ENCODE measurements around the gene ACSL1. TPM values are rescaled to one million over a fixed set of nuclear protein-coding genes. Genes with fewer than 3 reads are reported as not detected.
A peak's percentile ranks its signal among the peaks of the same experiment; 100 is the strongest.
"Not testable (repeated sequence)": the region's sequence is repeated elsewhere in the genome, so short reads cannot be mapped to it uniquely, and the experiment has no call there.

Gene ACSL1
- total RNA-seq, 2 experiments from 2014 or later: 12.4 to 12.5 TPM

- Histone ChIP-seq H3K36me3 (ENCODE audit: insufficient read depth, low read length) (peaks cover 22% of the 10 kb centered on the region), H3K9me3 (ENCODE audit: control insufficient read depth in 1 of 2, insufficient read depth in 1 of 2, low read length in 2 of 2) (no peaks in the 10 kb centered on the region), H3K27me3 (ENCODE audit: control insufficient read depth in 1 of 2, insufficient read depth in 2 of 2, low read length in 2 of 2) (no peaks in the 10 kb centered on the region), H3K4me1 (ENCODE audit: insufficient read depth, low read length) (peaks cover 2% of the 10 kb centered on the region), H3K27ac (ENCODE audit: low read depth in 1 of 2, low read length in 2 of 2) (no peak overlapping the region), H3K4me3 (ENCODE audit: low read length) (no peak overlapping the region)
- H3K4me3 Mint-ChIP-seq: no peak overlapping the region
- no peak overlapping the region for H3K27ac Mint-ChIP-seq
- no peak for DNase-seq
- H3K36me3 Mint-ChIP-seq (ENCODE audit: low read depth): peaks cover 50% of the 10 kb centered on the region
- POLR2A ChIA-PET: no interaction called here
- TF ChIP-seq CTCF (IDR thresholded peaks at IDR 0.05): no peak
- CTCF ChIA-PET: no interaction called here
- ATAC-seq (ENCODE audit: poor library complexity): no peak
- no peaks in the 10 kb centered on the region for H3K27me3 Mint-ChIP-seq
- no peaks in the 10 kb centered on the region for H3K9me3 Mint-ChIP-seq
- peaks cover 16% of the 10 kb centered on the region for H3K4me1 Mint-ChIP-seq (ENCODE audit: low read depth)
- intact Hi-C loops (cut with DNase I, micrococcal nuclease): no loop called here
Measured at GRCh38 chr4:184784628-184785257, 41.0 kb downstream of the ACSL1 start.

GRCh38 chr4:184782731-184783373 lies 42.9 kb downstream of the ACSL1 start:
- Mint-ChIP-seq H3K4me3 (peak overlapping the region; percentile 43), H3K9me3 (no peaks in the 10 kb centered on the region), H3K27me3 (no peaks in the 10 kb centered on the region), H3K27ac (peak overlapping the region; percentile 52), H3K4me1 (ENCODE audit: low read depth) (peaks cover 16% of the 10 kb centered on the region), H3K36me3 (ENCODE audit: low read depth) (peaks cover 45% of the 10 kb centered on the region)
- intact Hi-C loops (cut with DNase I, micrococcal nuclease): no loop called here
- CTCF ChIA-PET: interaction anchor here (1.0 kb wide), 1 partner anchor 37 kb away, joined by 3 read pairs; no protein-coding TSS in a partner anchor
- Histone ChIP-seq H3K9me3 (ENCODE audit: control insufficient read depth in 1 of 2, insufficient read depth in 1 of 2, low read length in 2 of 2) (no peaks in the 10 kb centered on the region), H3K36me3 (ENCODE audit: insufficient read depth, low read length) (peaks cover 17% of the 10 kb centered on the region), H3K27me3 (ENCODE audit: control insufficient read depth in 1 of 2, insufficient read depth in 2 of 2, low read length in 2 of 2) (no peaks in the 10 kb centered on the region), H3K4me3 (ENCODE audit: low read length) (no peak overlapping the region), H3K4me1 (ENCODE audit: insufficient read depth, low read length) (peaks cover 2% of the 10 kb centered on the region), H3K27ac (ENCODE audit: low read depth in 1 of 2, low read length in 2 of 2) (no peak overlapping the region)
- DNase-seq (no peak), ATAC-seq (ENCODE audit: poor library complexity) (peak; percentile 49)
- TF ChIP-seq CTCF (IDR thresholded peaks at IDR 0.05): no peak
- POLR2A ChIA-PET: interaction anchor here (0.8 to 1.9 kb wide), 4 partner anchors 9 to 37 kb away, joined by 3 to 5 read pairs (median 4); no protein-coding TSS in a partner anchor

GRCh38 chr4:184779160-184779559 lies 46.6 kb downstream of the ACSL1 start:
- H3K4me3 Mint-ChIP-seq; POLR2A ChIA-PET; H3K27me3 Mint-ChIP-seq; DNase-seq; H3K27me3 ChIP-seq (ENCODE audit: control insufficient read depth in 1 of 2, insufficient read depth in 2 of 2, low read length in 2 of 2); ATAC-seq (ENCODE audit: poor library complexity); H3K4me3 ChIP-seq (ENCODE audit: low read length); H3K27ac ChIP-seq (ENCODE audit: low read depth in 1 of 2, low read length in 2 of 2); H3K27ac Mint-ChIP-seq; intact Hi-C loops (cut with DNase I, micrococcal nuclease); H3K9me3 Mint-ChIP-seq; H3K4me1 ChIP-seq (ENCODE audit: insufficient read depth, low read length); CTCF ChIA-PET; H3K9me3 ChIP-seq (ENCODE audit: control insufficient read depth in 1 of 2, insufficient read depth in 1 of 2, low read length in 2 of 2): not testable (repeated sequence)
- H3K36me3 Mint-ChIP-seq (ENCODE audit: low read depth): peaks cover 43% of the 10 kb centered on the region
- peaks cover 14% of the 10 kb centered on the region for H3K36me3 ChIP-seq (ENCODE audit: insufficient read depth, low read length)
- peaks cover 16% of the 10 kb centered on the region for H3K4me1 Mint-ChIP-seq (ENCODE audit: low read depth)
